Heart left ventricle (tissue), 13 donors: ENCODE results near the gene SRPK2.

ENCODE experiments used
- POLR2A ChIP-seq, 2 donors: fragments of 450-650 bp; IDR thresholded peaks; one replicate each; pipeline ENCODE4 v1.6.1; 2017; ENCODE audit warnings: antibody characterized with exemption in 2 of 2, mild to moderate bottlenecking in 2 of 2, moderate library complexity in 2 of 2
- TF ChIP-seq, protein P1 (sequence below), 12 donors: fragments of 200-600 bp; sonication (generic) in 4 of 12; IDR thresholded peaks; one replicate each; pipeline versions ENCODE4 v1.5.0 to v1.8.0; 2018 to 2022; ENCODE audit warnings: antibody characterized with exemption in 12 of 12, mild to moderate bottlenecking in 5 of 12
- donor health status: ischemic (EF 13 %, LVEDD 7.1; RV severe dilation, severe dysfunction).
- donor health status: DM: no; HTN: yes; CAD: no.
- donor health status: DM: no; HTN: no; CAD: no.
- donor health status: ischemic (EF 25% LVEDD 6.9; RV normal size, moderate dysfunction).
- donor health status: ischemic (EF 25% LVEDD 5.7; RV mildly dilated, moderate dysfunction).
- donor health status: ischemic (EF 35%, LVEDD 5.7; RV mildly dilated, moderate dysfunction).
- donor health status: nonischemic (EF 11% LVEDD 7.7; RV severe dilation, severe dysfunction).
- donor health status: DM: yes; HTN: yes; CAD: no.
- donor health status: PGD.
- donor health status: ischemic (EF 29% LVEDD 5.4; RV normal size, mild dysfunction).
- donor health status: nonischemic (EF 23%, LVEDD 6.1; RV moderate dilation, normal function).

DNA sequence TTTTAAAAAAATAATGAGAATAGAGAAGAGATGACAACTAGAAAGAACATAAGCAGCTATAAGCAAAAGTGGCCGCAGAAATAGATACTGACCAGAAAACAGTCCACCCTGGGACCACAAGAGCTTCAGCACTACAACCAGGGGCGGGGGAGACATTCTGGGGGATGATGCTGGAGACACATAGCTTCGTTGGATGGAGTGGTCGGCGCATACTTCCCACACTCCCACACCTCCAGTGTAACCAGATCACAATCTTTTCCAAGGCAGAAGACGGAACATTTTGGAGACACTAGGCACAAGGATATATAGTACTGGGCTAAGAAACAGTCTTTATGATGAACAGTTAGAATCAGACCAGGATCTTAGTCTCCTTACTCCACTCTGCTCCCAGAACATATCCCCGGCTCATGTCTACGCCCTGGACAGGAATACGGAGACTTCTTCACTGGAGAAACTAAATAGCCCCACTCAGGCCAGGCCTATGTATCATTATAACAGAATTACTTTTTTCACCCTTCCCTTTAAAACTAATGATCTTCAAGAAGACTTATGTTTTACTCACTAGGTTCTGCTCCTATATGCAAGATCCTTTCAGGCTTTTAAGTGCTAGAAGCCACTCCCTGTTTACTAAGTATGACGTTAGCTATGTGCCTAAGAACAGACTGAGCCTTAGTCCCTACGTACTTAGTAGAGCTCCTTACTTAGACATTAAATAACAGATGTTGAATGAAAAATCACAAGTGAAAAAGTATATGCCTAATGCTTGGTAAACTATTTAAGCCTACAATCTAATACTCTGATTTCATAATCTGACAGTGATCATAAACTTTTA lies 169.6 kb downstream of the SRPK2 start:
- TF ChIP-seq, protein P1, sequence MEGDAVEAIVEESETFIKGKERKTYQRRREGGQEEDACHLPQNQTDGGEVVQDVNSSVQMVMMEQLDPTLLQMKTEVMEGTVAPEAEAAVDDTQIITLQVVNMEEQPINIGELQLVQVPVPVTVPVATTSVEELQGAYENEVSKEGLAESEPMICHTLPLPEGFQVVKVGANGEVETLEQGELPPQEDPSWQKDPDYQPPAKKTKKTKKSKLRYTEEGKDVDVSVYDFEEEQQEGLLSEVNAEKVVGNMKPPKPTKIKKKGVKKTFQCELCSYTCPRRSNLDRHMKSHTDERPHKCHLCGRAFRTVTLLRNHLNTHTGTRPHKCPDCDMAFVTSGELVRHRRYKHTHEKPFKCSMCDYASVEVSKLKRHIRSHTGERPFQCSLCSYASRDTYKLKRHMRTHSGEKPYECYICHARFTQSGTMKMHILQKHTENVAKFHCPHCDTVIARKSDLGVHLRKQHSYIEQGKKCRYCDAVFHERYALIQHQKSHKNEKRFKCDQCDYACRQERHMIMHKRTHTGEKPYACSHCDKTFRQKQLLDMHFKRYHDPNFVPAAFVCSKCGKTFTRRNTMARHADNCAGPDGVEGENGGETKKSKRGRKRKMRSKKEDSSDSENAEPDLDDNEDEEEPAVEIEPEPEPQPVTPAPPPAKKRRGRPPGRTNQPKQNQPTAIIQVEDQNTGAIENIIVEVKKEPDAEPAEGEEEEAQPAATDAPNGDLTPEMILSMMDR (IDR thresholded peaks at IDR 0.05) = no peak
- TF ChIP-seq POLR2A (IDR thresholded peaks at IDR 0.05) = no peak
